Measurements from ENCODE around the gene RIBC2. TPM values are rescaled to one million over a fixed set of nuclear protein-coding genes. Genes with fewer than 3 reads are reported as not detected.
"Not testable (repeated sequence)": the region's sequence is repeated elsewhere in the genome, so short reads cannot be mapped to it uniquely, and the experiment has no call there.

RIBC2 gene
- total RNA-seq, 1 donor from 2014 or later: 13.5 TPM

DNA sequence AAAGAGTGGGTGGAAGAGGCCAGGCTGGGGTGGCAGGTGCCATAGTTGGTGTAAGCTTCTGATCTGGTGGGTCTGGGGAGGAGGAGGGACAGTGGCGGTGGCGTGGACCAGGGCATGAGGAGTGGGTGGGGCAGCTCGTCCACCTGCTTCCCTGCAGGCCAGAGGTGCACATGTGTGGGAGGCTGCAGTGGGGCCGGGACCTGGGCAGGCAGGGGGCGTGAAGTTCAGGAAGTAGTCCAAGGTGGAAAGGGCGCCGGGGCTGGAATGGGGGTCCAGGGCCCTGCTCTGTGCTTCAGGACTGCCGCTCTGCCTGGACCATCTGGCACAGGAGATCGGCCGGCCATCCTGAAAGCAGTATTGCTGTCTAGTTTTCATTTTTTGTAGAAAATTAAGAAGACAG is 15.9 kb downstream of the RIBC2 start:
- no peak overlapping the region for H3K27ac Mint-ChIP-seq
- no peaks in the 10 kb centered on the region for H3K9me3 Mint-ChIP-seq
- H3K27me3 Mint-ChIP-seq: no peaks in the 10 kb centered on the region
- H3K4me1 Mint-ChIP-seq: no peaks in the 10 kb centered on the region
- no peak for DNase-seq
- peaks cover 9% of the 10 kb centered on the region for H3K36me3 Mint-ChIP-seq (ENCODE audit: low read depth)
- no peak overlapping the region for H3K4me3 Mint-ChIP-seq
- intact Hi-C loops (cut with micrococcal nuclease): no loop called here

DNA sequence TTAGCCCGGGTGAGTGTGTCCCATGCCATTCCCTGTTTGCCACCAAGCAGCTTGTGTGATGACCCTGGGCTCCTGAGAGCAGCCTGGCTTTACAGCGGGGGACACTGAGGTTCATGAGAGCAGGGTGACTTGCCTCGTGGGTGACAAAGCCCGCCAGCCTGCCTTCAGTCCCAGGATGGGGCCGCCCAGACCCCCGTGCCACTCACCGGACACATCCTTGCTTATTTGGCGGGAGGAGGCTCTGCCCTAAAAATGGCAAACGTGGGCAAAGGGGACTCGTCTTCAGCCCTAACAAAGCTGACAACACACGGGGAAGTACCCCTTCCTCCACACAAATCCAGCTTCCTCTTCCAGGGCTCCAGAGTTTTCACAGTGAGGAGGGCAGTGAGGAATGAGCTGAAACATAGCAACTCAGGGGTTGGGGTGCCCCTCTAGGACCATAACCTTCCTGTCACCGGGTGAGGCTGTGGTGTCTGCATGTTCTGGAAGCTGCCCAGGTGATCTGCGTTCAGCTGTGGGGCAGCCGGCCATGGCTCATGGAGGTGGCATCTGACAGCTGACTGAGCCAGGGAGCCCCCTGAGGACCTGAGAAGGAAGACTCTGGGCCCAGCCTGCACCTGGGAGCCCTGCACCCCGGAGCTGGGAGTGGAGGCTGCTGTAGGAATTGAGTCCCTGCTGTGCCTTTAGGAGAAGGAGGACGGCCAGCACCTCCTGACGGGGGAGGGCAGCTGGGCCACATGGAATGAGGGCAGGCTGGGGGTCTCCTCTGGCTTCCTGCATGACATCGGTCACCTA is 16.7 kb downstream of the RIBC2 start:
- intact Hi-C loops (cut with micrococcal nuclease): no loop called here
- H3K4me1 Mint-ChIP-seq: peaks cover under 1% of the 10 kb centered on the region
- DNase-seq: no peak
- H3K36me3 Mint-ChIP-seq (ENCODE audit: low read depth): peaks cover 9% of the 10 kb centered on the region
- no peaks in the 10 kb centered on the region for H3K27me3 Mint-ChIP-seq
- no peak overlapping the region for H3K27ac Mint-ChIP-seq
- H3K4me3 Mint-ChIP-seq: no peak overlapping the region
- H3K9me3 Mint-ChIP-seq: no peaks in the 10 kb centered on the region

GRCh38 chr22:45430871-45431270 is 17.4 kb downstream of the RIBC2 start:
- Mint-ChIP-seq H3K27ac (no peak overlapping the region), H3K4me3 (no peak overlapping the region), H3K9me3 (no peaks in the 10 kb centered on the region), H3K4me1 (peaks cover 7% of the 10 kb centered on the region), H3K36me3 (ENCODE audit: low read depth) (peaks cover 7% of the 10 kb centered on the region), H3K27me3 (no peaks in the 10 kb centered on the region)
- intact Hi-C loops (cut with micrococcal nuclease): no loop called here
- DNase-seq: no peak

GRCh38 chr22:45434981-45435380 is 21.5 kb downstream of the RIBC2 start:
- intact Hi-C loops (cut with micrococcal nuclease): loop anchor here (1.0 kb wide), 1 partner anchor 166 kb away; no protein-coding TSS in a partner anchor
- Mint-ChIP-seq H3K4me1 (peaks cover 7% of the 10 kb centered on the region), H3K27ac (no peak overlapping the region), H3K36me3 (ENCODE audit: low read depth) (no peaks in the 10 kb centered on the region), H3K27me3 (no peaks in the 10 kb centered on the region), H3K9me3 (no peaks in the 10 kb centered on the region), H3K4me3 (no peak overlapping the region)
- DNase-seq: no peak

GRCh38 chr22:45435544-45436139 is 22.1 kb downstream of the RIBC2 start:
- intact Hi-C loops (cut with micrococcal nuclease): loop anchor here (1.0 kb wide), 1 partner anchor 166 kb away; no protein-coding TSS in a partner anchor
- Mint-ChIP-seq H3K9me3 (no peaks in the 10 kb centered on the region), H3K36me3 (ENCODE audit: low read depth) (no peaks in the 10 kb centered on the region), H3K4me1 (peaks cover 10% of the 10 kb centered on the region), H3K27ac (peak overlapping the region; percentile 37), H3K27me3 (no peaks in the 10 kb centered on the region), H3K4me3 (no peak overlapping the region)
- peak; percentile 94 for DNase-seq

DNA sequence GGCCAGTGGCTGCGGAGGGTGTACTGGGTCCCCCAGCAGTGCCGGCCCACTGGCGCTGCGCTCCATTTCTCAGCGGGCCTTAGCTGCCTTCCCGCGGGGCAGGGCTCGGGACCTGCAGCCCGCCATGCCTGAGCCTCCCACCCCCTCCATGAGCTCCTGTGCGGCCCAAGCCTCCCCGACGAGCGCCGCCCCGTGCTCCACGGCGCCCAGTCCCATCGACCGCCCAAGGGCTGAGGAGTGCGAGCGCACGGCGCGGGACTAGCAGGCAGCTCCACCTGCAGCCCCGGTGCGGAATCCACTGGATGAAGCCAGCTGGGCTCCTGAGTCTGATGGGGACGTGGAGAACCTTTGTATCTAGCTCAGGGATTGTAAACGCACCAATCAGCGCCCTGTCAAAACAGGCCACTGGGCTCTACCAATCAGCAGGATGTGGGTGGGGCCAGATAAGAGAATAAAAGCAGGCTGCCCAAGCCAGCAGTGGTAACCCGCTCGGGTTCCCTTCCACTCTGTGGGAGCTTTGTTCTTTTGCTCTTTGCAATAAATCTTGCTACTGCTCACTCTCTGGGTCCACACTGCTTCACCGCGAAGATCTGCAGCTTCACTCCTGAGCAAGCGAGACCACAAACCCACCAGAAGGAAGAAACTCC is 23.5 kb downstream of the RIBC2 start:
- H3K9me3 Mint-ChIP-seq; H3K4me3 Mint-ChIP-seq; H3K27me3 Mint-ChIP-seq; H3K27ac Mint-ChIP-seq; DNase-seq; H3K36me3 Mint-ChIP-seq (ENCODE audit: low read depth); intact Hi-C loops (cut with micrococcal nuclease): not testable (repeated sequence)
- H3K4me1 Mint-ChIP-seq: peaks cover 17% of the 10 kb centered on the region

GRCh38 chr22:45438336-45438735 is 24.8 kb downstream of the RIBC2 start:
- no peak for DNase-seq
- Mint-ChIP-seq H3K4me1 (peaks cover 17% of the 10 kb centered on the region), H3K36me3 (ENCODE audit: low read depth) (no peaks in the 10 kb centered on the region), H3K4me3 (no peak overlapping the region), H3K9me3 (no peaks in the 10 kb centered on the region), H3K27ac (no peak overlapping the region), H3K27me3 (peaks cover 3% of the 10 kb centered on the region)
- intact Hi-C loops (cut with micrococcal nuclease): no loop called here

DNA sequence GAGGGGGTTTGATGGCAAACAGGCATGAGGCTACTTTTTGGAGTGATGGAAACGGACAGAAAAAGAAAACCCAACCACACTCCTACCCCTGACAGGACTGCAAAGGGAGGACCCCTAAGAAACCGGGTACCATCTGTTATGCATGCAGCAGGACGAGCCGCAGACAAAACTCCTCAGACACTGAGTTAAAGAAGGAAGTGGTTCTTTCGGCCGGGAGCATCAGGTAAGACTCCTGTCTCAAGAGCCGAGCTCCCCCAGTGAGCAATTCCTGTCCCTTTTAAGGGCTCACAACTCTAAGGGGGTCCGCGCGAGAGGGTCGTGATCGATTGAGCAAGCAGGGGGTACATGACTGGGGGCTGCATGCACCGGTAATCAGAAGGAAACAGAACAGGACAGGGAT is 27.2 kb downstream of the RIBC2 start:
- DNase-seq: peak; percentile 59
- H3K4me1 Mint-ChIP-seq: peaks cover 12% of the 10 kb centered on the region
- H3K4me3 Mint-ChIP-seq: peak overlapping the region; percentile 74
- not testable (repeated sequence) for H3K27me3 Mint-ChIP-seq; H3K27ac Mint-ChIP-seq; H3K9me3 Mint-ChIP-seq; H3K36me3 Mint-ChIP-seq (ENCODE audit: low read depth)
- intact Hi-C loops (cut with micrococcal nuclease): loop anchor here (10.0 kb wide), 1 partner anchor 114 kb away; no protein-coding TSS in a partner anchor

DNA sequence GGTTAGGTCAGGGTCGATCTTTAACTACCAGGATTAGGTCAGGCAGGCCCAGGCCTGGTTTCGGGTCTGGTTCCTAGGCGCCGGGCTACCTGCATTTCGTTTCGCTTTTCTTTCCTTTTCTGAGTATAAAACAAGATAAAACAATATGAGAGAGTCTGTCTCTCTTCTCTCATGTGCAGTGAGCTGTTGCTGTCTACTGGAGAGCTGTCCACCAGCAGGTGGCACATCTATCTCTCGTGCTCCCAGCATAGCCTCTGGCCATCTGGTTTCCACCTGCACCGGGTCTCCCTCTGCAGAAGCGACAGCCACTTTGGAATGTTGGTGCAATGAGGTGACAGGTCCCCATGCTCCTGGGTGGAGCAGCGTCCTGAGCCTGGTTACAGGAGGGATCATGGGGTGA is 27.6 kb downstream of the RIBC2 start:
- Mint-ChIP-seq H3K27me3 (peaks cover 3% of the 10 kb centered on the region), H3K4me3 (peak overlapping the region; percentile 74), H3K27ac (no peak overlapping the region), H3K36me3 (ENCODE audit: low read depth) (no peaks in the 10 kb centered on the region), H3K4me1 (peaks cover 10% of the 10 kb centered on the region), H3K9me3 (no peaks in the 10 kb centered on the region)
- peak; percentile 77 for DNase-seq
- intact Hi-C loops (cut with micrococcal nuclease): loop anchor here (10.0 kb wide), 1 partner anchor 114 kb away; no protein-coding TSS in a partner anchor

- intact Hi-C loops (cut with micrococcal nuclease): loop anchor here (10.0 kb wide), 1 partner anchor 113 kb away; no protein-coding TSS in a partner anchor
Observed at GRCh38 chr22:45442116-45442515, 28.6 kb downstream of the RIBC2 start.

GRCh38 chr22:45444168-45444567 is 30.7 kb downstream of the RIBC2 start:
- intact Hi-C loops (cut with micrococcal nuclease): loop anchor here (10.0 kb wide), 1 partner anchor 111 kb away; no protein-coding TSS in a partner anchor

More at GRCh38 chr22:45442116-45442515, 28.6 kb downstream of the RIBC2 start:
- Mint-ChIP-seq H3K4me1 (peaks cover 10% of the 10 kb centered on the region), H3K27ac (no peak overlapping the region), H3K4me3 (no peak overlapping the region), H3K9me3 (no peaks in the 10 kb centered on the region), H3K27me3 (peaks cover 3% of the 10 kb centered on the region), H3K36me3 (ENCODE audit: low read depth) (no peaks in the 10 kb centered on the region)
- DNase-seq: no peak

DNA sequence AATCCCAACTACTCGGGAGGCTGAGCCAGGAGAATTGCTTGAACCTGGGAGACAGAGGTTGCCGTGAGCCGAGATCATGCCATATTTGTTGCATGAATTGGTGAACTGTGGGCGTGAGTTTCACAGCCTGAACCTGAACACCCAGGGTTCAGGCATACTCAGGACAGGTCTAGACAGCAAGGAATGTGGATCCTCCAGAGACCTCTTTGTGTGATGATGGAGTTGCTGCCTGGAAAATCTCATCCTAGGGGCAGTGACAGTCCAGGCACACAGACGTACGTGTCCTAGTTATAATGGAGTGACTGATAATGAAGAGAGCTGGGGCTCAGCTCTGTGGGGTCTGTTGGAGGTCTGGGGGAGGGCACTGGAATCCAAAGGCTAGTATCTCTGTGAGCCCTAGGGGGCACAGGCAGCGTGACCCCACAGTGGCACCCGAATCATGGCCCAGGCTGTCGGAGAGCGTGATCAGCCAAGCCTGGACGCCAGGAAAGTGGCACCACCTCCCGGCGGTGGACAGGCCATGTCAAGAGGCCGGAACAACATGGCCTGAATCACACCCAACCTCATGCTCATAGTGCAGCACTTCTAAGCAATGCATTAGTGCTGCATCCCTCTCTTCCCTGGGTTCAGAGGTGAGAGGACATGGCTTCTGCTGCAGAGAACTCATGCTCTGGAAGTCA is 31.7 kb downstream of the RIBC2 start:
- peaks cover 10% of the 10 kb centered on the region for H3K4me1 Mint-ChIP-seq
- no peak for DNase-seq
- no peaks in the 10 kb centered on the region for H3K36me3 Mint-ChIP-seq (ENCODE audit: low read depth)
- H3K9me3 Mint-ChIP-seq: no peaks in the 10 kb centered on the region
- H3K27me3 Mint-ChIP-seq: peaks cover 3% of the 10 kb centered on the region
- no peak overlapping the region for H3K27ac Mint-ChIP-seq
- intact Hi-C loops (cut with micrococcal nuclease): loop anchor here (10.0 kb wide), 1 partner anchor 110 kb away; no protein-coding TSS in a partner anchor
- no peak overlapping the region for H3K4me3 Mint-ChIP-seq

More at GRCh38 chr22:45444168-45444567, 30.7 kb downstream of the RIBC2 start:
- no peak for DNase-seq
- peaks cover 3% of the 10 kb centered on the region for H3K27me3 Mint-ChIP-seq
- peaks cover 10% of the 10 kb centered on the region for H3K4me1 Mint-ChIP-seq
- no peak overlapping the region for H3K4me3 Mint-ChIP-seq
- H3K9me3 Mint-ChIP-seq: no peaks in the 10 kb centered on the region
- H3K36me3 Mint-ChIP-seq (ENCODE audit: low read depth): no peaks in the 10 kb centered on the region
- H3K27ac Mint-ChIP-seq: no peak overlapping the region

GRCh38 chr22:45446216-45446615 is 32.7 kb downstream of the RIBC2 start:
- no peaks in the 10 kb centered on the region for H3K9me3 Mint-ChIP-seq
- peaks cover 1% of the 10 kb centered on the region for H3K4me1 Mint-ChIP-seq
- intact Hi-C loops (cut with micrococcal nuclease): loop anchor here (10.0 kb wide), 1 partner anchor 109 kb away; no protein-coding TSS in a partner anchor
- no peaks in the 10 kb centered on the region for H3K36me3 Mint-ChIP-seq (ENCODE audit: low read depth)
- H3K4me3 Mint-ChIP-seq: no peak overlapping the region
- no peak for DNase-seq
- H3K27me3 Mint-ChIP-seq: peaks cover 3% of the 10 kb centered on the region
- H3K27ac Mint-ChIP-seq: no peak overlapping the region
